ENCODE measurements around the gene SBK3. TPM values are rescaled to one million over a fixed set of nuclear protein-coding genes. Genes with fewer than 3 reads are reported as not detected.

Gene SBK3
- polyA plus RNA-seq, 1 donor (not counting 4 experiments of a cell fraction or from before 2014, with no cell fraction given): not detected

DNA sequence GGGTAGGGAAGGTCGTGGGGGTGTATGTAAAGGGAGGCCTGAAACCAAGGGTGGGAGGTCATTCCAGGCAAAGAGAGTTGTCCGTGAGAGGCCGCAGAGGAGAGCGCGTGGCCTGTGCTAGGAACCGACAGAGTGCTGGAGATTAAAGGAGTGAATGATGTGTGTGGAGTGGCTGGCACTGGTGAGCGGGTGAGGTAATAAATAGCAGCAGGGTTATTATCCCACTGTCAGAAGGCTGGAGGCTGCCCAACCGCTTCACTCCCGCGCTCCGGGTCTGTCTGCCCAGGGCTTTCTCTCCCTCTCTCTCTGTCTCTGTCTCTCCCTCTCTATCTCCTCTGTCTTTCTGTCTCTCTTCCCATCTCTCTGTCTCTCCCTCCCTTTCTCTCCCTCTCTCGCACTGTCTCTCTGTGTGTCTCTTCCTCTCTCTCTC, 17.9 kb upstream of the SBK3 start:
- FAIRE-seq: no peak

DNA sequence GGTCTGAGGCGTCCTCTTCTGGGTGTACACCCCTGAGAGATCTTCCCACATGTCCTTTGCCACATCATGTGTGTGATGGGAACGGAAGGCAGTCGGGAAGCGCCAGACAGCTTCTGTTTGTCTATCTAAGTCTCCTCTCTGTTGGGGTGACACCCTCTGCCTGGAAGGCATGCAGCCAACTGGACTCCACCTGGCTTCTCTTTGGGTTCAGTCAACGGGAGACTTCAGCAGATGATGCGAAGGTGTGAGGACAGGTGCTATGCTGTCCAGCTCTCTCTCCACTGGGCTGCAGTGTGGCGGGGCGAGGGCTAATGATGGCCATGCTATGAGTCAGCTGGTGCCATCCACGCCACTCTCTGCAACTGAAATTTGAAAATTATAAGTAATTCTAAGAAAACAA, 14.3 kb upstream of the SBK3 start:
- Histone ChIP-seq H3K4me3 (ENCODE audit: control insufficient read depth in 2 of 3, extremely low read depth in 1 of 3, insufficient read depth in 2 of 3, low read depth in 1 of 3, low read length in 3 of 3) (no peak overlapping the region), H3K4me1 (ENCODE audit: control insufficient read depth, extremely low read depth, insufficient read depth, low read length) (no peaks in the 10 kb centered on the region), H3K9ac (ENCODE audit: control insufficient read depth, extremely low read depth, insufficient read depth, low read length) (no peak overlapping the region), H3K36me3 (ENCODE audit: control insufficient read depth in 2 of 2, extremely low read depth in 1 of 2, insufficient read depth in 2 of 2, low read length in 2 of 2) (no peaks in the 10 kb centered on the region), H3K9me1 (ENCODE audit: control insufficient read depth, extremely low read depth, insufficient read depth, low read length) (no peaks in the 10 kb centered on the region), H3K27ac (ENCODE audit: control insufficient read depth, insufficient read depth, low read length) (no peak overlapping the region), H3K79me2 (ENCODE audit: control insufficient read depth, insufficient read depth, low read length) (no peaks in the 10 kb centered on the region), H4K20me1 (ENCODE audit: control insufficient read depth, extremely low read depth, insufficient read depth, low read length) (no peaks in the 10 kb centered on the region), H3K9me3 (ENCODE audit: control insufficient read depth, low read depth, low read length) (no peaks in the 10 kb centered on the region), H3K4me2 (ENCODE audit: control insufficient read depth, extremely low read depth, insufficient read depth, low read depth, low read length) (no peak overlapping the region), H2AFZ (ENCODE audit: control insufficient read depth, low read length) (no peak overlapping the region), H3K27me3 (ENCODE audit: control insufficient read depth, extremely low read depth, insufficient read depth, low read length) (peaks cover 8% of the 10 kb centered on the region)
- no peak for FAIRE-seq
- no peak for TF ChIP-seq EZH2 (IDR thresholded peaks at IDR 0.05; ENCODE audit: low read length)
- no peak for TF ChIP-seq CTCF (optimal IDR thresholded peaks at IDR 0.05 in 1 of 3, IDR thresholded peaks at IDR 0.05 in 1 of 3, conservative IDR thresholded peaks at IDR 0.05 in 1 of 3; ENCODE audit: extremely low read depth in 1 of 3, insufficient read depth in 2 of 3, low read length in 3 of 3)
- DNase-seq (ENCODE audit: low read depth, low spot score): no peak
- dilution Hi-C loops (cut with MboI; ENCODE audit: extremely low pct_ligation_motif_present, low sequenced_read_pairs): no loop called here

More for the DNA sequence above, 17.9 kb upstream of the SBK3 start:
- TF ChIP-seq EZH2 (IDR thresholded peaks at IDR 0.05; ENCODE audit: low read length) (no peak), CTCF (optimal IDR thresholded peaks at IDR 0.05 in 1 of 3, IDR thresholded peaks at IDR 0.05 in 1 of 3, conservative IDR thresholded peaks at IDR 0.05 in 1 of 3; ENCODE audit: extremely low read depth in 1 of 3, insufficient read depth in 2 of 3, low read length in 3 of 3) (no peak)
- H3K4me3 ChIP-seq (ENCODE audit: control insufficient read depth in 2 of 3, extremely low read depth in 1 of 3, insufficient read depth in 2 of 3, low read depth in 1 of 3, low read length in 3 of 3): no peak overlapping the region
- no peaks in the 10 kb centered on the region for H3K9me3 ChIP-seq (ENCODE audit: control insufficient read depth, low read depth, low read length)
- H3K79me2 ChIP-seq (ENCODE audit: control insufficient read depth, insufficient read depth, low read length): no peaks in the 10 kb centered on the region
- H3K27ac ChIP-seq (ENCODE audit: control insufficient read depth, insufficient read depth, low read length): no peak overlapping the region
- no peaks in the 10 kb centered on the region for H3K9me1 ChIP-seq (ENCODE audit: control insufficient read depth, extremely low read depth, insufficient read depth, low read length)
- no peaks in the 10 kb centered on the region for H3K36me3 ChIP-seq (ENCODE audit: control insufficient read depth in 2 of 2, extremely low read depth in 1 of 2, insufficient read depth in 2 of 2, low read length in 2 of 2)
- H3K4me2 ChIP-seq (ENCODE audit: control insufficient read depth, extremely low read depth, insufficient read depth, low read depth, low read length): no peak overlapping the region
- peaks cover 14% of the 10 kb centered on the region for H3K27me3 ChIP-seq (ENCODE audit: control insufficient read depth, extremely low read depth, insufficient read depth, low read length)
- H4K20me1 ChIP-seq (ENCODE audit: control insufficient read depth, extremely low read depth, insufficient read depth, low read length): no peaks in the 10 kb centered on the region
- H2AFZ ChIP-seq (ENCODE audit: control insufficient read depth, low read length): no peak overlapping the region
- DNase-seq (ENCODE audit: low read depth, low spot score): no peak
- no peak overlapping the region for H3K9ac ChIP-seq (ENCODE audit: control insufficient read depth, extremely low read depth, insufficient read depth, low read length)
- H3K4me1 ChIP-seq (ENCODE audit: control insufficient read depth, extremely low read depth, insufficient read depth, low read length): no peaks in the 10 kb centered on the region
- dilution Hi-C loops (cut with MboI; ENCODE audit: extremely low pct_ligation_motif_present, low sequenced_read_pairs): no loop called here

Data from keratinocyte (primary cell).